GM12801 (cell line): ENCODE data around the gene EIF3K.

ENCODE experiments used
- CTCF ChIP-seq: IDR thresholded peaks from one replicate; pipeline ENCODE4 v1.5.1; 2011; ENCODE audit warnings: control low read depth; ENCODE audit not compliant: insufficient read length; ENCODE audit errors: extremely low read depth

EIF3K gene

GRCh38 chr19:38626401-38626800 is 7.4 kb downstream of the EIF3K start:
- no peak for TF ChIP-seq CTCF

- TF ChIP-seq CTCF: no peak
Measured at GRCh38 chr19:38629568-38629967, 10.6 kb downstream of the EIF3K start.

GRCh38 chr19:38632476-38633213 is 13.7 kb downstream of the EIF3K start:
- TF ChIP-seq CTCF: no peak

- no peak for TF ChIP-seq CTCF
Measured at GRCh38 chr19:38634757-38635482, 15.9 kb downstream of the EIF3K start.

- TF ChIP-seq CTCF: no peak
Measured at GRCh38 chr19:38635483-38636399, 16.8 kb downstream of the EIF3K start.

GRCh38 chr19:38638461-38638860 is 19.5 kb downstream of the EIF3K start:
- no peak for TF ChIP-seq CTCF

- TF ChIP-seq CTCF: no peak
Measured at GRCh38 chr19:38639679-38640078, 20.7 kb downstream of the EIF3K start.
